WTC11 (cell line): Measurements from ENCODE around the gene KIN. TPM values are rescaled to one million over a fixed set of nuclear protein-coding genes. Genes with fewer than 3 reads are reported as not detected.

Experiments
- ATAC-seq: fragments of 200-7000 bp; cut with Tn5 transposase; 2 replicates; pipeline ENCODE4 v1.10.0; 2021; ENCODE audit warnings: mild to moderate bottlenecking, moderate library complexity
- CTCF ChIA-PET: fragments of 300-600 bp; sonication (Branson Sonifier 250); formaldehyde crosslinking; loops from one replicate; lab custom pipeline; 2021; ENCODE audit warnings: antibody characterized with exemption; lab: Charles Lee
- POLR2A ChIA-PET: fragments of 350-600 bp; sonication (Branson Sonifier 250); formaldehyde crosslinking; loops from one replicate; lab custom pipeline; 2021; ENCODE audit warnings: antibody characterized with exemption; lab: Charles Lee
- DNase-seq: peaks from one replicate; pipeline ENCODE4 v3.0.0; 2021; ENCODE audit warnings: low spot score
- H3K27ac Mint-ChIP-seq: 2 replicates; pipeline ENCODE4 v1.8.0; 2021; ENCODE audit warnings: mixed read lengths
- H3K27me3 Mint-ChIP-seq: 2 replicates; pipeline ENCODE4 v1.8.0; 2021; ENCODE audit warnings: low read depth, mild to moderate bottlenecking, moderate library complexity, mixed read lengths
- H3K36me3 Mint-ChIP-seq: 2 replicates; pipeline ENCODE4 v1.8.0; 2021; ENCODE audit warnings: mixed read lengths
- H3K4me1 Mint-ChIP-seq: 2 replicates; pipeline ENCODE4 v1.8.0; 2022; ENCODE audit warnings: mixed read lengths
- H3K4me3 Mint-ChIP-seq: 2 replicates; pipeline ENCODE4 v1.8.0; 2021; ENCODE audit warnings: mild to moderate bottlenecking, moderate library complexity, mixed read lengths
- H3K9me3 Mint-ChIP-seq: 2 replicates; pipeline ENCODE4 v1.8.0; 2021; ENCODE audit warnings: mixed read lengths
- CBFB ChIP-seq: sonication (generic); formaldehyde crosslinking; IDR thresholded peaks from 2 replicates; pipeline ENCODE4 v1.8.1; 2022; ENCODE audit warnings: mild to moderate bottlenecking, low read depth, missing genetic modification reagents
- CREM ChIP-seq: sonication (generic); formaldehyde crosslinking; IDR thresholded peaks from 2 replicates; pipeline ENCODE4 v1.8.1; 2022; ENCODE audit warnings: mild to moderate bottlenecking, missing genetic modification reagents, moderate library complexity
- FOXK1 ChIP-seq: sonication (generic); formaldehyde crosslinking; IDR thresholded peaks from 2 replicates; pipeline ENCODE4 v1.8.0; 2022; ENCODE audit warnings: mild to moderate bottlenecking, moderate library complexity, missing genetic modification reagents
- RELA ChIP-seq: sonication (generic); formaldehyde crosslinking; IDR thresholded peaks from 2 replicates; pipeline ENCODE4 v1.8.1; 2022; ENCODE audit warnings: missing genetic modification reagents, mild to moderate bottlenecking, borderline replicate concordance
- SMAD3 ChIP-seq: sonication (generic); formaldehyde crosslinking; IDR thresholded peaks from 2 replicates; pipeline ENCODE4 v1.8.0; 2022; ENCODE audit warnings: missing genetic modification reagents, mild to moderate bottlenecking, borderline replicate concordance
- ZNF219 ChIP-seq: sonication (generic); formaldehyde crosslinking; IDR thresholded peaks from 2 replicates; pipeline ENCODE4 v1.8.0; 2023; ENCODE audit warnings: missing genetic modification reagents, mild to moderate bottlenecking, borderline replicate concordance
- ZNF423 ChIP-seq: fragments of 250-450 bp; sonication (Bioruptor Pico); IDR thresholded peaks from 2 replicates; pipeline ENCODE4 v2.1.2; 2022; ENCODE audit warnings: mild to moderate bottlenecking, moderate library complexity
- ZNF671 ChIP-seq: fragments of 250-450 bp; sonication (Bioruptor Pico); IDR thresholded peaks from 2 replicates; pipeline ENCODE4 v1.8.0; 2021; ENCODE audit warnings: mild to moderate bottlenecking
- total RNA-seq: library from RNA; stranded (reverse); gene quantifications from 3 replicates; pipeline ENCODE4 v1.2.3, GENCODE V29; 2021
- TF ChIP-seq, protein P1 (sequence below): fragments of 250-450 bp; sonication (Bioruptor Pico); IDR thresholded peaks from 2 replicates; pipeline ENCODE4 v1.9.0; 2021; ENCODE audit warnings: mild to moderate bottlenecking
- TF ChIP-seq, protein P2 (sequence below): fragments of 250-450 bp; sonication (Bioruptor Pico); IDR thresholded peaks from 2 replicates; pipeline ENCODE4 v1.9.0; 2021; ENCODE audit warnings: mild to moderate bottlenecking, borderline replicate concordance
- TF ChIP-seq, protein P3 (sequence below): fragments of 250-450 bp; sonication (Bioruptor Pico); IDR thresholded peaks from 2 replicates; pipeline ENCODE4 v1.9.0; 2021; ENCODE audit warnings: mild to moderate bottlenecking
- TF ChIP-seq, protein P4 (sequence below): sonication (generic); formaldehyde crosslinking; IDR thresholded peaks from 2 replicates; pipeline ENCODE4 v1.8.0; 2023; ENCODE audit warnings: missing genetic modification reagents, mild to moderate bottlenecking, borderline replicate concordance
- TF ChIP-seq, protein P5 (sequence below): sonication (generic); formaldehyde crosslinking; IDR thresholded peaks from 2 replicates; pipeline ENCODE4 v1.8.1; 2022; ENCODE audit warnings: mild to moderate bottlenecking, missing genetic modification reagents, moderate library complexity, borderline replicate concordance
- TF ChIP-seq, protein P6 (sequence below): fragments of 200-600 bp; IDR thresholded peaks from 2 replicates; pipeline ENCODE4 v1.8.0; 2022; ENCODE audit warnings: antibody characterized with exemption
- TF ChIP-seq, protein P7 (sequence below): fragments of 250-450 bp; sonication (Bioruptor Pico); IDR thresholded peaks from 2 replicates; pipeline ENCODE4 v1.9.0; 2021; ENCODE audit warnings: moderate library complexity, mild to moderate bottlenecking, inconsistent platforms, borderline replicate concordance

KIN gene
- total RNA-seq, 1 experiment from 2014 or later = 13.1 TPM

DNA sequence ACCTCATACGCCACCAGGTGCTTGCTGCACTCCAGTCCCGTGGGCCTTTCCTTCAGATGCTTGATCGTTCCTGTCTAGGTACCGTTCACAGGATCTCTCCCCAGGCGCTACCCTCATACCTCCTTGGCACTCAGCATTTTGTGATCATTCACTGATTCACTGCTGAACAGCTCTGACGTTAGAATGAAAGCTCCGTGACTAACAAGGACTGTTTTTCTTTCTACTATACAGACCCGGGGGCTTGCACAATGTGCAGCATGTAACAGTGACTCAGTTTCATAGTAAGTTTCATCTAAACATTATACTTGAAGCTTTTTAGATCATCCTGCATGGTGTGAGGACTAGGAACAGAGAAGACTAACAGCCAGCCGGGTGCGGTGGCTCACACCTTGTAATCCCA is 20.6 kb downstream of the KIN start (continued):
- TF ChIP-seq, protein P1, sequence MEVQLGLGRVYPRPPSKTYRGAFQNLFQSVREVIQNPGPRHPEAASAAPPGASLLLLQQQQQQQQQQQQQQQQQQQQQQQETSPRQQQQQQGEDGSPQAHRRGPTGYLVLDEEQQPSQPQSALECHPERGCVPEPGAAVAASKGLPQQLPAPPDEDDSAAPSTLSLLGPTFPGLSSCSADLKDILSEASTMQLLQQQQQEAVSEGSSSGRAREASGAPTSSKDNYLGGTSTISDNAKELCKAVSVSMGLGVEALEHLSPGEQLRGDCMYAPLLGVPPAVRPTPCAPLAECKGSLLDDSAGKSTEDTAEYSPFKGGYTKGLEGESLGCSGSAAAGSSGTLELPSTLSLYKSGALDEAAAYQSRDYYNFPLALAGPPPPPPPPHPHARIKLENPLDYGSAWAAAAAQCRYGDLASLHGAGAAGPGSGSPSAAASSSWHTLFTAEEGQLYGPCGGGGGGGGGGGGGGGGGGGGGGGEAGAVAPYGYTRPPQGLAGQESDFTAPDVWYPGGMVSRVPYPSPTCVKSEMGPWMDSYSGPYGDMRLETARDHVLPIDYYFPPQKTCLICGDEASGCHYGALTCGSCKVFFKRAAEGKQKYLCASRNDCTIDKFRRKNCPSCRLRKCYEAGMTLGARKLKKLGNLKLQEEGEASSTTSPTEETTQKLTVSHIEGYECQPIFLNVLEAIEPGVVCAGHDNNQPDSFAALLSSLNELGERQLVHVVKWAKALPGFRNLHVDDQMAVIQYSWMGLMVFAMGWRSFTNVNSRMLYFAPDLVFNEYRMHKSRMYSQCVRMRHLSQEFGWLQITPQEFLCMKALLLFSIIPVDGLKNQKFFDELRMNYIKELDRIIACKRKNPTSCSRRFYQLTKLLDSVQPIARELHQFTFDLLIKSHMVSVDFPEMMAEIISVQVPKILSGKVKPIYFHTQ (CRISPR knock-in tag) = no peak
- TF ChIP-seq, protein P2, sequence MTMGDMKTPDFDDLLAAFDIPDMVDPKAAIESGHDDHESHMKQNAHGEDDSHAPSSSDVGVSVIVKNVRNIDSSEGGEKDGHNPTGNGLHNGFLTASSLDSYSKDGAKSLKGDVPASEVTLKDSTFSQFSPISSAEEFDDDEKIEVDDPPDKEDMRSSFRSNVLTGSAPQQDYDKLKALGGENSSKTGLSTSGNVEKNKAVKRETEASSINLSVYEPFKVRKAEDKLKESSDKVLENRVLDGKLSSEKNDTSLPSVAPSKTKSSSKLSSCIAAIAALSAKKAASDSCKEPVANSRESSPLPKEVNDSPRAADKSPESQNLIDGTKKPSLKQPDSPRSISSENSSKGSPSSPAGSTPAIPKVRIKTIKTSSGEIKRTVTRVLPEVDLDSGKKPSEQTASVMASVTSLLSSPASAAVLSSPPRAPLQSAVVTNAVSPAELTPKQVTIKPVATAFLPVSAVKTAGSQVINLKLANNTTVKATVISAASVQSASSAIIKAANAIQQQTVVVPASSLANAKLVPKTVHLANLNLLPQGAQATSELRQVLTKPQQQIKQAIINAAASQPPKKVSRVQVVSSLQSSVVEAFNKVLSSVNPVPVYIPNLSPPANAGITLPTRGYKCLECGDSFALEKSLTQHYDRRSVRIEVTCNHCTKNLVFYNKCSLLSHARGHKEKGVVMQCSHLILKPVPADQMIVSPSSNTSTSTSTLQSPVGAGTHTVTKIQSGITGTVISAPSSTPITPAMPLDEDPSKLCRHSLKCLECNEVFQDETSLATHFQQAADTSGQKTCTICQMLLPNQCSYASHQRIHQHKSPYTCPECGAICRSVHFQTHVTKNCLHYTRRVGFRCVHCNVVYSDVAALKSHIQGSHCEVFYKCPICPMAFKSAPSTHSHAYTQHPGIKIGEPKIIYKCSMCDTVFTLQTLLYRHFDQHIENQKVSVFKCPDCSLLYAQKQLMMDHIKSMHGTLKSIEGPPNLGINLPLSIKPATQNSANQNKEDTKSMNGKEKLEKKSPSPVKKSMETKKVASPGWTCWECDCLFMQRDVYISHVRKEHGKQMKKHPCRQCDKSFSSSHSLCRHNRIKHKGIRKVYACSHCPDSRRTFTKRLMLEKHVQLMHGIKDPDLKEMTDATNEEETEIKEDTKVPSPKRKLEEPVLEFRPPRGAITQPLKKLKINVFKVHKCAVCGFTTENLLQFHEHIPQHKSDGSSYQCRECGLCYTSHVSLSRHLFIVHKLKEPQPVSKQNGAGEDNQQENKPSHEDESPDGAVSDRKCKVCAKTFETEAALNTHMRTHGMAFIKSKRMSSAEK (CRISPR knock-in tag) = no peak
- no peak for TF ChIP-seq CREM (CRISPR knock-in tag)
- TF ChIP-seq, protein P3, sequence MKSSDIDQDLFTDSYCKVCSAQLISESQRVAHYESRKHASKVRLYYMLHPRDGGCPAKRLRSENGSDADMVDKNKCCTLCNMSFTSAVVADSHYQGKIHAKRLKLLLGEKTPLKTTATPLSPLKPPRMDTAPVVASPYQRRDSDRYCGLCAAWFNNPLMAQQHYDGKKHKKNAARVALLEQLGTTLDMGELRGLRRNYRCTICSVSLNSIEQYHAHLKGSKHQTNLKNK (CRISPR knock-in tag) = no peak

DNA sequence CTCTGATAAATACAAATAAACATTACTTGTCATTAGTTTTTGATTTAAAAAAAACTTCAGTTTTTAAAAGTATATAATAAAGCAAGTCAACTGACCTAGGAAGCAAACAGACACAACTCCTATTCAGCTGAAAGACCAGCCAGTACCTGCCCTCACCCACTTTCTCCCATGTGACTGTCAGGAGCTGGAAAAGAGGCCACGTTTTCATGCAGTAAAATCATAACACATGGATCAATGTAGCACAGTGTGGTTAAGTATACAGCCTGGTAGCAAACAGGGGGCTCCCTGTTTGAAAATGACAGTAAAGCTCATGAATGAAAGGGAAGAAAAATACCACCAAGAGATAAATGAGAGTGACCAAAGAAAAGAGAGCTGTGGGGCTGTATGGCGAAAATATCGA is 21.6 kb downstream of the KIN start:
- ChIA-PET POLR2A (no interaction called here), CTCF (interaction anchor here (1.8 kb wide), 1 partner anchor 10 kb away, joined by 5 read pairs; no protein-coding TSS in a partner anchor)
- no peaks in the 10 kb centered on the region for H3K4me1 Mint-ChIP-seq
- ATAC-seq (no peak), DNase-seq (no peak)
- H3K9me3 Mint-ChIP-seq = no peaks in the 10 kb centered on the region
- H3K27ac Mint-ChIP-seq = no peak overlapping the region
- H3K4me3 Mint-ChIP-seq = no peak overlapping the region
- no peaks in the 10 kb centered on the region for H3K27me3 Mint-ChIP-seq
- H3K36me3 Mint-ChIP-seq = peaks cover 65% of the 10 kb centered on the region
- TF ChIP-seq ZNF671 (CRISPR knock-in tag) (no peak), ZNF423 (no peak), SMAD3 (CRISPR knock-in tag) (no peak), ZNF219 (CRISPR knock-in tag) (no peak), CBFB (CRISPR knock-in tag) (no peak), RELA (CRISPR knock-in tag) (no peak), FOXK1 (CRISPR knock-in tag) (no peak)
- TF ChIP-seq, protein P4, sequence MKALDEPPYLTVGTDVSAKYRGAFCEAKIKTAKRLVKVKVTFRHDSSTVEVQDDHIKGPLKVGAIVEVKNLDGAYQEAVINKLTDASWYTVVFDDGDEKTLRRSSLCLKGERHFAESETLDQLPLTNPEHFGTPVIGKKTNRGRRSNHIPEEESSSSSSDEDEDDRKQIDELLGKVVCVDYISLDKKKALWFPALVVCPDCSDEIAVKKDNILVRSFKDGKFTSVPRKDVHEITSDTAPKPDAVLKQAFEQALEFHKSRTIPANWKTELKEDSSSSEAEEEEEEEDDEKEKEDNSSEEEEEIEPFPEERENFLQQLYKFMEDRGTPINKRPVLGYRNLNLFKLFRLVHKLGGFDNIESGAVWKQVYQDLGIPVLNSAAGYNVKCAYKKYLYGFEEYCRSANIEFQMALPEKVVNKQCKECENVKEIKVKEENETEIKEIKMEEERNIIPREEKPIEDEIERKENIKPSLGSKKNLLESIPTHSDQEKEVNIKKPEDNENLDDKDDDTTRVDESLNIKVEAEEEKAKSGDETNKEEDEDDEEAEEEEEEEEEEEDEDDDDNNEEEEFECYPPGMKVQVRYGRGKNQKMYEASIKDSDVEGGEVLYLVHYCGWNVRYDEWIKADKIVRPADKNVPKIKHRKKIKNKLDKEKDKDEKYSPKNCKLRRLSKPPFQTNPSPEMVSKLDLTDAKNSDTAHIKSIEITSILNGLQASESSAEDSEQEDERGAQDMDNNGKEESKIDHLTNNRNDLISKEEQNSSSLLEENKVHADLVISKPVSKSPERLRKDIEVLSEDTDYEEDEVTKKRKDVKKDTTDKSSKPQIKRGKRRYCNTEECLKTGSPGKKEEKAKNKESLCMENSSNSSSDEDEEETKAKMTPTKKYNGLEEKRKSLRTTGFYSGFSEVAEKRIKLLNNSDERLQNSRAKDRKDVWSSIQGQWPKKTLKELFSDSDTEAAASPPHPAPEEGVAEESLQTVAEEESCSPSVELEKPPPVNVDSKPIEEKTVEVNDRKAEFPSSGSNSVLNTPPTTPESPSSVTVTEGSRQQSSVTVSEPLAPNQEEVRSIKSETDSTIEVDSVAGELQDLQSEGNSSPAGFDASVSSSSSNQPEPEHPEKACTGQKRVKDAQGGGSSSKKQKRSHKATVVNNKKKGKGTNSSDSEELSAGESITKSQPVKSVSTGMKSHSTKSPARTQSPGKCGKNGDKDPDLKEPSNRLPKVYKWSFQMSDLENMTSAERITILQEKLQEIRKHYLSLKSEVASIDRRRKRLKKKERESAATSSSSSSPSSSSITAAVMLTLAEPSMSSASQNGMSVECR (CRISPR knock-in tag) = no peak
- TF ChIP-seq, protein P2 (CRISPR knock-in tag) = no peak
- TF ChIP-seq, protein P5, sequence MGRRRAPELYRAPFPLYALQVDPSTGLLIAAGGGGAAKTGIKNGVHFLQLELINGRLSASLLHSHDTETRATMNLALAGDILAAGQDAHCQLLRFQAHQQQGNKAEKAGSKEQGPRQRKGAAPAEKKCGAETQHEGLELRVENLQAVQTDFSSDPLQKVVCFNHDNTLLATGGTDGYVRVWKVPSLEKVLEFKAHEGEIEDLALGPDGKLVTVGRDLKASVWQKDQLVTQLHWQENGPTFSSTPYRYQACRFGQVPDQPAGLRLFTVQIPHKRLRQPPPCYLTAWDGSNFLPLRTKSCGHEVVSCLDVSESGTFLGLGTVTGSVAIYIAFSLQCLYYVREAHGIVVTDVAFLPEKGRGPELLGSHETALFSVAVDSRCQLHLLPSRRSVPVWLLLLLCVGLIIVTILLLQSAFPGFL (CRISPR knock-in tag) = no peak
- TF ChIP-seq, protein P6, sequence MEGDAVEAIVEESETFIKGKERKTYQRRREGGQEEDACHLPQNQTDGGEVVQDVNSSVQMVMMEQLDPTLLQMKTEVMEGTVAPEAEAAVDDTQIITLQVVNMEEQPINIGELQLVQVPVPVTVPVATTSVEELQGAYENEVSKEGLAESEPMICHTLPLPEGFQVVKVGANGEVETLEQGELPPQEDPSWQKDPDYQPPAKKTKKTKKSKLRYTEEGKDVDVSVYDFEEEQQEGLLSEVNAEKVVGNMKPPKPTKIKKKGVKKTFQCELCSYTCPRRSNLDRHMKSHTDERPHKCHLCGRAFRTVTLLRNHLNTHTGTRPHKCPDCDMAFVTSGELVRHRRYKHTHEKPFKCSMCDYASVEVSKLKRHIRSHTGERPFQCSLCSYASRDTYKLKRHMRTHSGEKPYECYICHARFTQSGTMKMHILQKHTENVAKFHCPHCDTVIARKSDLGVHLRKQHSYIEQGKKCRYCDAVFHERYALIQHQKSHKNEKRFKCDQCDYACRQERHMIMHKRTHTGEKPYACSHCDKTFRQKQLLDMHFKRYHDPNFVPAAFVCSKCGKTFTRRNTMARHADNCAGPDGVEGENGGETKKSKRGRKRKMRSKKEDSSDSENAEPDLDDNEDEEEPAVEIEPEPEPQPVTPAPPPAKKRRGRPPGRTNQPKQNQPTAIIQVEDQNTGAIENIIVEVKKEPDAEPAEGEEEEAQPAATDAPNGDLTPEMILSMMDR = no peak
- TF ChIP-seq, protein P7, sequence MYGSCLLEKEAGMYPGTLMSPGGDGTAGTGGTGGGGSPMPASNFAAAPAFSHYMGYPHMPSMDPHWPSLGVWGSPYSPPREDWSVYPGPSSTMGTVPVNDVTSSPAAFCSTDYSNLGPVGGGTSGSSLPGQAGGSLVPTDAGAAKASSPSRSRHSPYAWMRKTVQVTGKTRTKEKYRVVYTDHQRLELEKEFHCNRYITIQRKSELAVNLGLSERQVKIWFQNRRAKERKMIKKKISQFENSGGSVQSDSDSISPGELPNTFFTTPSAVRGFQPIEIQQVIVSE = no peak
